Measurements from ENCODE around the gene CCDC7.
"Not testable (repeated sequence)": the region's sequence is repeated elsewhere in the genome, so short reads cannot be mapped to it uniquely, and the experiment has no call there.

Gene CCDC7

DNA sequence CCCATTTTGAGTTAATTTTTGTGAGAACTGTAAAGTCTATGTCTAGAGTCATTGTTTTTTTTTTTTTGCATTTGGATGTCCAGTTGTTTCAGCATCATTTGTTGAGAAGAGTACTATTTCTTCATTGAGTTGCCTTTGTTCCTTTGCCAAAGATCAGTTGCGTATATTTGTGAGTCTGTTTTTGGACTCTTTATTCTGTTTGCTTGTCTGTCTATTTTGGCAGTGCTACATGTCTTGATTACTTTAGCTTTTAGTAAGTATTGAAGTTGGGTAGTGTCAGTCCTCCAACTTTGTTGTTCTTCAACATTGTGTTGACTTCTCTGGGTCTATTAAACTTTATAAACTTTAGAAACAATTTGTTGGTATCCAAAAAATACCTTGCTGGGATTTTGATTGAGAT lies 31.6 kb downstream of the CCDC7 start:
- Mint-ChIP-seq H3K4me3 (no peak overlapping the region), H3K36me3 (ENCODE audit: insufficient read depth) (peaks cover 13% of the 10 kb centered on the region), H3K27ac (no peak overlapping the region), H3K4me1 (ENCODE audit: low read depth in 2 of 2) (peaks cover 0 to 10% of the 10 kb centered on the region in 2 donors), H3K27me3 (no peaks in the 10 kb centered on the region), H3K9me3 (peaks cover 4 to 11% of the 10 kb centered on the region in 2 donors)
- ATAC-seq (replicated peaks) = no peak
- DNase-seq = no peak

DNA sequence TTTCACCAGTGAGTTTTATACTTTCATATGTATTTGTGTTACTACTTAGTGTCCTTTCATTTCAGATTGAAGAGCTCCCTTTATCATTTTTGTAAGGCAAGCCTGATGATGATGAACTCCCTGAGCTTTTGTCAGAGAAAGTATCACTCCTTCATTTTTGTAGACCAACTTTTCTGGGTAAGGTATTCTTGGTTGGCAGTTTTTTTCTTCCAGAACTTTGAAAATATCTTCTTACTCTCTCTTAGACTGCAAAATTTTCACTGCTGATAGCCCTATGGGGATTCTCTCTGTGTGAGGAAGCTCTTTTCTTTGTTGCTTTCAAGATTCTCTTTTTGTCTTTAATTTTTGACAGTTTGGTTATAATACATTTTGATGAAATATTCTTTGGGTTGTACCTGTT lies 35.7 kb downstream of the CCDC7 start:
- no peak for ATAC-seq (replicated peaks)
- Mint-ChIP-seq H3K27me3 (no peaks in the 10 kb centered on the region), H3K36me3 (ENCODE audit: insufficient read depth) (peaks cover 5% of the 10 kb centered on the region)

DNA sequence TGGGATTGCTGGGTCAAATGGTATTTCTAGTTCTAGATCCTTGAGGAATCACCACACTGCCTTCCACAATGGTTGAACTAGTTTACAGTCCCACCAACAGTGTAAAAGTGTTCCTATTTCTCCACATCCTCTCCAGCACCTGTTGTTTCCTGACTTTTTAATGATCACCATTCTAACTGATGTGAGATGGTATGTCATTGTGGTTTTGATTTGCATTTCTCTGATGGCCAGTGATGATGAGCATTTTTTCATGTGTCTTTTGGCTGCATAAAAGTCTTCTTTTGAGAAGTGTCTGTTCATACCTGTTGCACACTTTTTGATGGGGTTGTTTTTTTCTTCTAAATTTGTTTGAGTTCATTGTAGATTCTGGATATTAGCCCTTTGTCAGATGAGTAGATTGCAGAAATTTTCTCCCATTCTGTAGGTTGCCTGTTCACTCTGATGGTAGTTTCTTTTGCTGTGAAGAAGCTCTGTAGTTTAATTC lies 37.1 kb downstream of the CCDC7 start:
- Mint-ChIP-seq H3K4me1 (ENCODE audit: low read depth in 2 of 2) (peaks cover 8 to 17% of the 10 kb centered on the region in 2 donors), H3K9me3 (peaks cover 4 to 11% of the 10 kb centered on the region in 2 donors)
- H3K27me3 Mint-ChIP-seq; H3K27ac Mint-ChIP-seq; DNase-seq; H3K4me3 Mint-ChIP-seq; H3K36me3 Mint-ChIP-seq (ENCODE audit: insufficient read depth); ATAC-seq (replicated peaks): not testable (repeated sequence)

More for the DNA sequence above, 35.7 kb downstream of the CCDC7 start:
- Mint-ChIP-seq H3K4me1 (ENCODE audit: low read depth in 2 of 2) (peaks cover 7 to 17% of the 10 kb centered on the region in 2 donors), H3K4me3 (no peak overlapping the region), H3K9me3 (peaks cover 4 to 11% of the 10 kb centered on the region in 2 donors), H3K27ac (no peak overlapping the region)
- DNase-seq = no peak

DNA sequence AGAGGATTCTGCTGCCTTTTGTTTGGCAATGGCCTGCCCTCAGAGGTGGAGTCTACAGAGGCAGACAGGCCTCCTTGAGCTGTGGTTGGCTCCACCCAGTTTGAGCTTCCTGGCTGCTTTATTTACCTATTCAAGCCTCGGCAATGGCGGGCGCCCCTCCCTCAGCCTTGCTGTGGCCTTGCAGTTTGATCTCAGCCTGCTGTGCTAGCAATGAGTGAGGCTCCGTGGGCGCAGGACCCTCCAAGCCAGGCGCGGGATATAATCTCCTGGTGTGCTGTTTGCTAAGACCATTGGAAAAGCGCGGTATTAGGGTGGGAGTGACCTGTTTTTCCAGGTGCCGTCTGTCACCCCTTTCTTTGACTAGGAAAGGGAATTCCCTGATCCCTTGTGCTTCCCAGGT lies 42.1 kb downstream of the CCDC7 start:
- not testable (repeated sequence) for ATAC-seq (replicated peaks); H3K9me3 Mint-ChIP-seq; H3K27me3 Mint-ChIP-seq; H3K4me3 Mint-ChIP-seq; H3K36me3 Mint-ChIP-seq (ENCODE audit: insufficient read depth); H3K27ac Mint-ChIP-seq; DNase-seq
- H3K4me1 Mint-ChIP-seq (ENCODE audit: low read depth in 2 of 2) = peaks cover 25 to 28% of the 10 kb centered on the region in 2 donors

DNA sequence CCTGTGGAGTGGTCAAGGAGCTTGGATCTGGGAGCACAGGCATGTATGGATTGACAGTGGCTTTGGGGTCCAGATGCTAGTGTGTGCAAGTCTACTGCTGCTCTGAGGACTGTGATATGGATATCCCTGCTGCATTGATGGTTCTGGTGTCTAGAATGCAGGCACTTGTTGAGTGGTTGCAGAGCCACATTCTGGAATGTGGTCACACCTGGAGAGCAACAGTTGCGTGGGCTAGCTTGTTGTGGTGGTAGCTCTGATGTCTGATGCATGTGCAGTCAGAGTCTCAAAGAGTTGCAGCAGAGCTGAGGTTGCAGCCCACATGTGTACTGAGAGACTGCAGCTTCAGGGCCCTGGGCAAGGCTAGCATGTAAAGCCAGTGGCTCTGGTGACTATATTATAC lies 43.2 kb downstream of the CCDC7 start:
- peaks cover 25 to 28% of the 10 kb centered on the region in 2 donors for H3K4me1 Mint-ChIP-seq (ENCODE audit: low read depth in 2 of 2)
- H3K27ac Mint-ChIP-seq = no peak overlapping the region
- H3K36me3 Mint-ChIP-seq (ENCODE audit: insufficient read depth) = no peaks in the 10 kb centered on the region

DNA sequence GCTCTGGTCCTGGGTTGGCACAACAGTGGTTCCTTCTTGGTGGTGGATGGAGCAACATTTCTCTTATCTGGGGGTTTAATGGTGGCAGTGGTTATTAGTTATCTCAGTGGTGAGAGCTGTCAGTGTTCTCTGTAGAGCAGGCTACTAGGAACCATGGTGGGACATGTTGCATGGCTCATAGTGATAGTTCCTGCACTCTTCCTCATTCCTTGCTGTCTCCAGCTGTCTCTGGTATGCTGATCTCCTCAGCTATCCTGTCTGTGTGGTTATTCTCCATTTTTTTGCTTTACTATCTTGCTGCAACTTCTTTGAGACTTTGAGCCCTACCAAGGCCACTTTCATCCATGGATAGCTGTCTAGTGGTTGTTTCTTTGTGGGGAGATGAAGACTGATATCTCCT lies 44.0 kb downstream of the CCDC7 start:
- no peak for DNase-seq
- Mint-ChIP-seq H3K4me1 (ENCODE audit: low read depth in 2 of 2) (peaks cover 25 to 28% of the 10 kb centered on the region in 2 donors), H3K4me3 (no peak overlapping the region), H3K27ac (no peak overlapping the region), H3K9me3 (no peaks in the 10 kb centered on the region), H3K36me3 (ENCODE audit: insufficient read depth) (no peaks in the 10 kb centered on the region), H3K27me3 (no peaks in the 10 kb centered on the region)
- no peak for ATAC-seq (replicated peaks)

More for the DNA sequence above, 43.2 kb downstream of the CCDC7 start:
- H3K27me3 Mint-ChIP-seq = no peaks in the 10 kb centered on the region
- no peak for DNase-seq
- ATAC-seq (replicated peaks) = no peak
- no peak overlapping the region for H3K4me3 Mint-ChIP-seq
- H3K9me3 Mint-ChIP-seq = no peaks in the 10 kb centered on the region

DNA sequence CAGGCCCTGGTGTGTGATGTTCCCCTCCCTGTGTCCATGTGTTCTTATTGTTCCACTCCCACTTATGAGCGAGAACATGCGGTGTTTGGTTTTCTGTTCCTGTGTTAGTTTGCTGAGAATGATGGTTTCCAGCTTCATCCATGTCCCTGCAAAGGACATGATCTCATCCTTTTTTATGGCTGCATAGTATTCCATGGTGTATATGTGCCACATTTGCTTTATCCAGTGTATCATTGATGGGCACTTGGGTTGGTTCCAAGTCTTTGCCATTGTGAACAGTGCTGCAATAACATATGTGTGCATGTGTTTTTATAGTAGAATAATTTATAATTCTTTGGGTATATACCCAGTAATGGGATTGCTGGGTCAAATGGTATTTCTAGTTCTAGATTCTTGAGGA lies 48.6 kb downstream of the CCDC7 start:
- ATAC-seq (replicated peaks); H3K27me3 Mint-ChIP-seq; DNase-seq; H3K4me3 Mint-ChIP-seq; H3K36me3 Mint-ChIP-seq (ENCODE audit: insufficient read depth); H3K9me3 Mint-ChIP-seq; H3K27ac Mint-ChIP-seq: not testable (repeated sequence)
- peaks cover 14 to 28% of the 10 kb centered on the region in 2 donors for H3K4me1 Mint-ChIP-seq (ENCODE audit: low read depth in 2 of 2)

DNA sequence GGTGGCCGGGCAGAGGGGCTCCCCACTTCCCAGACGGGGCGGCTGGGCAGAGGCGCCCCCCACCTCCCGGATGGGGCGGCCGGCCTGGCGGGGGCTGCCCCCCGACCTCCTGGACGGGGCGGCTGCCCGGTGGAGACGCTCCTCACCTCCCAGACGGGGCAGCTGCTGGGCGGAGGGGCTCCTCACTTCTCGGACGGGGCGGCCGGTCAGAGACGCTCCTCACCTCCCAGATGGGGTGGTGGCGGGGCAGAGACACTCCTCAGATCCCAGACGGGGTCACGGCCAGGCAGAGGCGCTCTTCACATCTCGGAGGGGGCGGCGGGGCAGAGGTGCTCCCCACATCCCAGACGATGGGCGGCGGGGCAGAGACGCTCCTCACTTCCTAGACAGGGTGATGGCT lies 54.2 kb downstream of the CCDC7 start:
- DNase-seq; H3K9me3 Mint-ChIP-seq; H3K4me3 Mint-ChIP-seq; ATAC-seq (replicated peaks); H3K27ac Mint-ChIP-seq; H3K36me3 Mint-ChIP-seq (ENCODE audit: insufficient read depth); H3K27me3 Mint-ChIP-seq: not testable (repeated sequence)
- peaks cover 10 to 28% of the 10 kb centered on the region in 2 donors for H3K4me1 Mint-ChIP-seq (ENCODE audit: low read depth in 2 of 2)

DNA sequence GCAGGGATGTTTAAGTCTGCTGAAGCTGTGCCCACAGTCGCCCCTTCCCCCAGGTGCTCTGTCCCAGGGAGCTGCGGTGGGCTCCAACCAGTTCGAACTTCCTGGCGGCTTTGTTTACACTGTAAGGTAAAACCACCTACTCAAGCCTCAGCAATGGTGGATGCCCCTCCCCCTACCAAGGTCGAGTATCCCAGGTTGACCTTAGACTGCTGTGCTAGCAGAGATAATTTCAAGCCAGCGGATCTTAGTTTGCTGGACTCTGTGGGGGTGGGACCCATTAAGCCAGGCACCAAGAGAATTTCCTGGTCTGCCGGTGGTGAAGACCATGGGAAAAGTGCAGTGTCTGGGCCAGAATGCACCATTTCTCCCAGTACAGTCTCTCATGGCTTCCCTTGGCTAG lies 56.0 kb downstream of the CCDC7 start:
- Mint-ChIP-seq H3K9me3 (peaks cover 0 to 1% of the 10 kb centered on the region in 2 donors), H3K4me1 (ENCODE audit: low read depth in 2 of 2) (peaks cover 8 to 24% of the 10 kb centered on the region in 2 donors), H3K27ac (no peak overlapping the region), H3K4me3 (no peak overlapping the region), H3K27me3 (no peaks in the 10 kb centered on the region), H3K36me3 (ENCODE audit: insufficient read depth) (no peaks in the 10 kb centered on the region)
- no peak for DNase-seq
- no peak for ATAC-seq (replicated peaks)

DNA sequence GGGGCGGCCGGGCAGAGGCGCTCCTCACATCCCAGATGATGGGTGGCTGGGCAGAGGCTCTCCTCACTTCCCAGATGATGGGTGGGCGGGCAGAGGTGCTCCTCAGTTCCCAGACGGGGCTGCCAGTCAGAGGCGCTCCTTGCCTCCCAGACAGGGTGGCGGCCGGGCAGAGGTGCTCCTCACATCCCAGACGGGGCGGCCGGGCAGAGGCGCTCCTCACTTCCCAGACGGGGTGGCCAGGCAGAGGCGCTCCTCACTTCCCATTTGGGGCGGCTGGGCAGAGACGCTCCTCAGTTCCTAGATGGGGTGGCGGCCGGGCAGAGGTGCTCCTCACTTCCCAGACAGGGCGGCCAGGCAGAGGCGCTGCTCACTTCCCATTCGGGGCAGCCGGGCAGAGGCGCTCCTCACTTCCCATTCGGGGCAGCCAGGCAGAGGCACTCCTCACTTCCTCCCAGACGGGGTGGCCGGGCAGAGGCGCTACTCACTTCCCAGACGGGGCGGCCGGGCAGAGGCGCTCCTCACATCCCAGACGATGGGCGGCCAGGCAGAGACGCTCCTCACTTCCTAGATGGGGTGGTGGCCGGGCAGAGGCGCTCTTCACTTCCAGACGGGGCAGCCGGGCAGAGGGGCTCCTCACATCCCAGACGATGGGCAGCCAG lies 60.0 kb downstream of the CCDC7 start:
- not testable (repeated sequence) for H3K4me3 Mint-ChIP-seq; ATAC-seq (replicated peaks); DNase-seq; H3K27ac Mint-ChIP-seq; H3K27me3 Mint-ChIP-seq; H3K9me3 Mint-ChIP-seq; H3K36me3 Mint-ChIP-seq (ENCODE audit: insufficient read depth); H3K4me1 Mint-ChIP-seq (ENCODE audit: low read depth in 2 of 2)

DNA sequence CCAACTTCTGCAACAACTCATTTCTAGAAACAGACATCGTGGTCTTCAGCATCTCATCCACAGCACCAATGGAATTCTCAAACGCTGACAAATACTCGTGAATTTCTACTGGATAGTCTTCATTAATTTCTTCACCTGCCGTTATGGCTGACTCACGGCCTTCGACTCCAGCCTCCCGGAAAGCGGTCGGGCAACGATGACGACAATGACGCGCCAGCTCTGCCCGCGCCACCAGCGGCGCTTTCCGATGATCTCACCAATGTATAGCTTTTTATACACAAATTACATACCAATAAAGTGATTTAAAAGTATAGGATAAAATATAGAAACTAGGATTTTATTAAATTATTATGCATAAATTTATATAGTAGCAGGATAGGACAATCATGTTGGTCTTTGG lies 65.7 kb downstream of the CCDC7 start:
- no peaks in the 10 kb centered on the region for H3K27me3 Mint-ChIP-seq
- DNase-seq (no peak), ATAC-seq (replicated peaks) (no peak)
- H3K4me3 Mint-ChIP-seq = no peak overlapping the region
- no peaks in the 10 kb centered on the region for H3K9me3 Mint-ChIP-seq
- H3K36me3 Mint-ChIP-seq (ENCODE audit: insufficient read depth) = no peaks in the 10 kb centered on the region
- no peak overlapping the region for H3K27ac Mint-ChIP-seq
- H3K4me1 Mint-ChIP-seq (ENCODE audit: low read depth in 2 of 2) = no peaks in the 10 kb centered on the region

DNA sequence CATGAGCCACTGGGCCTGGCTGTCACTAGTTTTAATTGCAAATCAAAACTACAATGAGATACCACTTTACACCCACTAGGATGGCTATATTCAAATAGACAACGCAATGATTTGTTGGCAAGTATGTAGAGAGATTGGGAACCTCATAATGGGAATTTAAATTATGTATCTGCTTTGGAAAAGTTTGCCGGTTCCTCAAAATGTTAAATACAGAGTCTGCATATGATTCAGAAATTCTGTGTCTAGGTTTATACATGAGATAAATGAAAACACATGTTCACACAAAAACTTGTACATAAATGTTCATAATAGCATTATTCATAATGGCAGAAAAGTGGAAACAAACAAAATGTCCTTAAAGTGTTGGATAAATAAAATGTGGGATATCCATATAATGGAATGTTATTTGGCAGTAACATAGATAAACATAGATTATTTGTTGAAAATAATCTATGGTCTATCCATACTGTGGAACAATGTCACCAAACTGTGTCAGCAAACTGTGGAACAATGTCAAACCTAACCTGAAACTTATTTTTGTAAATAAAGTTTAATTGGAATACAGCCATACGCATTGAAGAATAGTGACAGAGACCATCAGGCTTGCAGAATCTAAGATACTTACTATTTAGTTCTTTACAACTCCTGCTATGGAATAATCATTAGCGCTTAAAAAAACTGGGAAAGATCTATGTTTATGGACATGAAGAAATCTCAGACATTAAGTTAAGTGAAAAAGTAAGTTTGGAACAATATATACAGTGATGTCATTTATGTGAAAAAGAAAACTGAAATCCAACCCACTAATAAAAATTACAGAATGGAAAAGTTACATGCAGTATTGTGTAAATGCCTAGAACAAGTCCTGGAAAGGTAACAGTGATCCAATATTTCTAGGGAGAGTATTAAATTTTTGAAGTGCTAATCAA lies 70.9 kb downstream of the CCDC7 start:
- ATAC-seq (replicated peaks) (no peak), DNase-seq (no peak)
- no peaks in the 10 kb centered on the region for H3K27me3 Mint-ChIP-seq
- no peaks in the 10 kb centered on the region for H3K36me3 Mint-ChIP-seq (ENCODE audit: insufficient read depth)
- no peak overlapping the region for H3K4me3 Mint-ChIP-seq
- H3K27ac Mint-ChIP-seq = no peak overlapping the region
- H3K4me1 Mint-ChIP-seq (ENCODE audit: low read depth in 2 of 2) = peaks cover 0 to under 1% of the 10 kb centered on the region in 2 donors
- peaks cover 0 to 1% of the 10 kb centered on the region in 2 donors for H3K9me3 Mint-ChIP-seq

DNA sequence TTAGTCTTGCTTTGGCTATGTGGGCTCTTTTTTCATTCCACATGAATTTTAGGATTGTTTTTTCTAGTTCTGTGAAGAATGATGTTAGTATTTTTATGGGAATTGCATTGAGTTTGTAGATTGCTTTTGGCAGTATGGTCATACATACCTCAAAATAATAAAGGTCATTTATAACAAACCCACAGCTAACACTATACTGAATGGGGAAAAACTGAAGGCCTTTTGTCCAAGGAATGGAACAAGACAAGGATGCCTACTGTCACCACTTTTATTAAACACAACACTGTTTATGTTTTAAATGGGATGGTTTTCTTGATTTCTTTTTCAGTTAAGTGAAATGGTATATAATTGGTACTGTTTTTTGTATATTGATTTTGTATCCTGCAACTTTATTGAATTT lies 84.3 kb downstream of the CCDC7 start:
- peaks cover 3% of the 10 kb centered on the region for H3K36me3 Mint-ChIP-seq (ENCODE audit: insufficient read depth)

DNA sequence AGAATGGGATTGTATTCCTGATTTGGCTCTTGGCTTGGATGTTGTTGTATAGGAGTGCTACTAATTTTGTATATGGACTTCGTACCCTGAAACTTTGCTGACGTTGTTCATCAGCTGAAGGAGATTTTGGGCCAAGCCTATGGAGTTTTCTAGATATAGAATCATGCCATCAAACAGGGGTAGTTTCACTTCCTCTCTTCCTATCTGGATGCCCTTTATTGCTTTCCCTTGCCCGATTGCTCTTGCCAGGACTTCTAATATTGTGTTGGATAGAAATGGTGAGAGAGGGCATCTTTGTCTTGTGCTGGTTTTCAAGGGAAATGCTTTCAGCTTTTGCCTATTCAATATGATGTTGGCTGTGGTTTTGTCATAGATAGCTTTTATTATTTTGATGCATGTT lies 92.3 kb downstream of the CCDC7 start:
- Mint-ChIP-seq H3K4me1 (ENCODE audit: low read depth in 2 of 2) (peaks cover 0 to 8% of the 10 kb centered on the region in 2 donors), H3K27ac (no peak overlapping the region), H3K4me3 (no peak overlapping the region), H3K36me3 (ENCODE audit: insufficient read depth) (peaks cover 7% of the 10 kb centered on the region), H3K9me3 (no peaks in the 10 kb centered on the region), H3K27me3 (no peaks in the 10 kb centered on the region)
- ATAC-seq (replicated peaks) (no peak), DNase-seq (no peak)

More for the DNA sequence above, 84.3 kb downstream of the CCDC7 start:
- peaks cover 0 to 2% of the 10 kb centered on the region in 2 donors for H3K4me1 Mint-ChIP-seq (ENCODE audit: low read depth in 2 of 2)
- H3K27me3 Mint-ChIP-seq = no peaks in the 10 kb centered on the region
- H3K27ac Mint-ChIP-seq = no peak overlapping the region
- DNase-seq (no peak), ATAC-seq (replicated peaks) (no peak)
- peaks cover 0 to 3% of the 10 kb centered on the region in 2 donors for H3K9me3 Mint-ChIP-seq
- no peak overlapping the region for H3K4me3 Mint-ChIP-seq
